Prostate gland (tissue), 2 donors: ENCODE measurements around the gene GLCE.
"Not testable (repeated sequence)": the region's sequence is repeated elsewhere in the genome, so short reads cannot be mapped to it uniquely, and the experiment has no call there.

Experiments
- POLR2A ChIP-seq: fragments of 450-650 bp; IDR thresholded peaks from one replicate; pipeline ENCODE4 v1.6.1; 2016; ENCODE audit warnings: antibody characterized with exemption, mild to moderate bottlenecking
- POLR2AphosphoS5 ChIP-seq: sonication (generic); formaldehyde crosslinking; IDR thresholded peaks from one replicate; pipeline ENCODE4 v1.6.1; 2017; ENCODE audit warnings: antibody characterized with exemption
- TF ChIP-seq, protein P1 (sequence below), 4 experiments: fragments of 200-600 bp in 2 of 4; fragments of 450-650 bp in 2 of 4; sonication (generic) in 2 of 4; IDR thresholded peaks; 1 replicate in 3 of 4; 2 replicates in 1 of 4; pipeline ENCODE4 v1.5.1; 2016 to 2019; ENCODE audit warnings: antibody characterized with exemption in 4 of 4, mild to moderate bottlenecking in 2 of 4, moderate library complexity in 2 of 4

DNA sequence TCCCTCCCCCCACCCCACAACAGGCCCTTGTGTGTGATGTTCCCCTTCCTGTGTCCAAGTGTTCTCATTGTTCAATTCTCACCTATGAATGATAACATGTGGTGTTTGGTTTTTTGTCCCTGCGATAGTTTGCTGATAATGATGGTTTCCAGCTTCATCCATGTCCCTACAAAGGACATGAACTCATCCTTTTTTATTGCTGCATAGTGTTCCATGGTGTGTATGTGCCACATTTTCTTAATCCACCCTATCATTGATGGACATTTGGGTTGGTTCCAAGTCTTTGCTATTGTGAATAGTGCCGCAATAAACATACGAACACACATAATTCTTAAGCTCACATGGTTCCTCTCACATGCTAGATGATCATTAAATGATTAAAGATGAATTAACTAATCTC, 9.1 kb downstream of the GLCE start:
- TF ChIP-seq, protein P1, sequence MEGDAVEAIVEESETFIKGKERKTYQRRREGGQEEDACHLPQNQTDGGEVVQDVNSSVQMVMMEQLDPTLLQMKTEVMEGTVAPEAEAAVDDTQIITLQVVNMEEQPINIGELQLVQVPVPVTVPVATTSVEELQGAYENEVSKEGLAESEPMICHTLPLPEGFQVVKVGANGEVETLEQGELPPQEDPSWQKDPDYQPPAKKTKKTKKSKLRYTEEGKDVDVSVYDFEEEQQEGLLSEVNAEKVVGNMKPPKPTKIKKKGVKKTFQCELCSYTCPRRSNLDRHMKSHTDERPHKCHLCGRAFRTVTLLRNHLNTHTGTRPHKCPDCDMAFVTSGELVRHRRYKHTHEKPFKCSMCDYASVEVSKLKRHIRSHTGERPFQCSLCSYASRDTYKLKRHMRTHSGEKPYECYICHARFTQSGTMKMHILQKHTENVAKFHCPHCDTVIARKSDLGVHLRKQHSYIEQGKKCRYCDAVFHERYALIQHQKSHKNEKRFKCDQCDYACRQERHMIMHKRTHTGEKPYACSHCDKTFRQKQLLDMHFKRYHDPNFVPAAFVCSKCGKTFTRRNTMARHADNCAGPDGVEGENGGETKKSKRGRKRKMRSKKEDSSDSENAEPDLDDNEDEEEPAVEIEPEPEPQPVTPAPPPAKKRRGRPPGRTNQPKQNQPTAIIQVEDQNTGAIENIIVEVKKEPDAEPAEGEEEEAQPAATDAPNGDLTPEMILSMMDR (IDR thresholded peaks at IDR 0.05): not testable (repeated sequence)
- not testable (repeated sequence) for TF ChIP-seq POLR2A, POLR2AphosphoS5
